Tibial nerve (tissue), 4 donors: ENCODE measurements around the gene CNTNAP5.

Source experiments
- EP300 ChIP-seq, 2 donors: sonication (generic); formaldehyde crosslinking; IDR thresholded peaks; one replicate each; pipeline ENCODE4 v1.6.1; 2017; ENCODE audit warnings: antibody characterized with exemption in 2 of 2, mild to moderate bottlenecking in 1 of 2
- POLR2A ChIP-seq, 2 donors: fragments of 450-650 bp; IDR thresholded peaks; one replicate each; pipeline ENCODE4 v1.6.1; 2017; ENCODE audit warnings: antibody characterized with exemption in 2 of 2, mild to moderate bottlenecking in 2 of 2, moderate library complexity in 2 of 2
- TF ChIP-seq, protein P1 (sequence below), 5 experiments: fragments of 200-600 bp in 3 of 5; fragments of 450-650 bp in 2 of 5; sonication (generic) in 3 of 5; IDR thresholded peaks; one replicate each; pipeline ENCODE4 v1.5.1; 2016 to 2019; ENCODE audit warnings: antibody characterized with exemption in 5 of 5, mild to moderate bottlenecking in 3 of 5, moderate library complexity in 2 of 5

DNA sequence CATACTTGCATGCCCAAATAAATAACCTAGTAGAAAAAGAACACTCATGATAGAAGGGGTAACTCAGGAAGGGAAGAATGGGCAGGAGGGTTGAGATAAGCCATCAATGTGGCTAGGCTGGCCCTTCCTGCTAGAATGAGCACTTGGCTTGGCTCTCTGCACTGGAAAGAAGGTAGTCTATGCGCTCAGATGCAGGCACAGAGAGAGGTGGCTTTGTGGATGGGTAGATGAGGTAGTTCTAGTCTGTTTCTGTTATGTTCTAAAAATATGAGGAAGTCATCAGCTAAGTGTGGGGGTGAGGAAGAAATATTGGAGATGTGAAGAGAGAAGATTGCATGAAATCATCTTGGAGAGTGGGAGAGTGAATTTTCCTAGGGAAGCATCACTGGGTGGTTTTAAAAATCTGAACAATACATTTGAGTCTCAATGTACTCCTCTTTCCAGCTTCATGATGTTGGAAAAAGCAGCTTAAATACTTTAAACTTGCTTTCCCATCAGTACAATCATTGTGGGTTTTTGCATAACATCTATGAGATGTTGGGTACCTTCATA lies 357.1 kb downstream of the CNTNAP5 start:
- no peak for TF ChIP-seq POLR2A (IDR thresholded peaks at IDR 0.05)
- TF ChIP-seq, protein P1, sequence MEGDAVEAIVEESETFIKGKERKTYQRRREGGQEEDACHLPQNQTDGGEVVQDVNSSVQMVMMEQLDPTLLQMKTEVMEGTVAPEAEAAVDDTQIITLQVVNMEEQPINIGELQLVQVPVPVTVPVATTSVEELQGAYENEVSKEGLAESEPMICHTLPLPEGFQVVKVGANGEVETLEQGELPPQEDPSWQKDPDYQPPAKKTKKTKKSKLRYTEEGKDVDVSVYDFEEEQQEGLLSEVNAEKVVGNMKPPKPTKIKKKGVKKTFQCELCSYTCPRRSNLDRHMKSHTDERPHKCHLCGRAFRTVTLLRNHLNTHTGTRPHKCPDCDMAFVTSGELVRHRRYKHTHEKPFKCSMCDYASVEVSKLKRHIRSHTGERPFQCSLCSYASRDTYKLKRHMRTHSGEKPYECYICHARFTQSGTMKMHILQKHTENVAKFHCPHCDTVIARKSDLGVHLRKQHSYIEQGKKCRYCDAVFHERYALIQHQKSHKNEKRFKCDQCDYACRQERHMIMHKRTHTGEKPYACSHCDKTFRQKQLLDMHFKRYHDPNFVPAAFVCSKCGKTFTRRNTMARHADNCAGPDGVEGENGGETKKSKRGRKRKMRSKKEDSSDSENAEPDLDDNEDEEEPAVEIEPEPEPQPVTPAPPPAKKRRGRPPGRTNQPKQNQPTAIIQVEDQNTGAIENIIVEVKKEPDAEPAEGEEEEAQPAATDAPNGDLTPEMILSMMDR (IDR thresholded peaks at IDR 0.05), result no peak
- no peak for TF ChIP-seq EP300 (IDR thresholded peaks at IDR 0.05)
